GM23338 (cell line): Measurements from ENCODE around the gene GLOD4. TPM values are rescaled to one million over a fixed set of nuclear protein-coding genes. Genes with fewer than 3 reads are reported as not detected.
A peak's percentile ranks its signal among the peaks of the same experiment; 100 is the strongest.

ENCODE experiments used
- ATAC-seq: fragments of 200-7000 bp; cut with Tn5 transposase; 3 replicates; pipeline ENCODE4 v1.9.1; 2020
- DNase-seq: peaks from one replicate; pipeline ENCODE4 v3.0.0-alpha.2; 2015; ENCODE audit warnings: low spot score
- H2AFZ ChIP-seq: fragments of 200-600 bp; sonication (generic); 2 replicates; pipeline ENCODE4 v1.8.0; 2016; ENCODE audit warnings: antibody characterized with exemption, mild to moderate bottlenecking, moderate library complexity
- H3F3A ChIP-seq: fragments of 200-600 bp; sonication (generic); replicated peaks from 2 replicates; pipeline ENCODE4 v1.8.0; 2017; ENCODE audit warnings: antibody characterized with exemption, mixed run types, low read depth
- H3K27ac ChIP-seq: fragments of 200-600 bp; sonication (generic); 2 replicates; pipeline ENCODE4 v1.6.1; 2016; ENCODE audit warnings: low read depth
- H3K27me3 ChIP-seq: fragments of 200-600 bp; sonication (generic); 2 replicates; pipeline ENCODE4 v1.8.0; 2016; ENCODE audit warnings: mild to moderate bottlenecking, mixed run types, moderate library complexity; ENCODE audit not compliant: insufficient read depth
- H3K36me3 ChIP-seq: fragments of 200-600 bp; sonication (generic); 2 replicates; pipeline ENCODE4 v1.8.0; 2016; ENCODE audit warnings: mild to moderate bottlenecking; ENCODE audit not compliant: insufficient read depth
- H3K4me1 ChIP-seq: fragments of 200-600 bp; sonication (generic); 2 replicates; pipeline ENCODE4 v1.8.0; 2016; ENCODE audit warnings: mild to moderate bottlenecking, moderate library complexity; ENCODE audit not compliant: insufficient read depth
- H3K4me2 ChIP-seq: fragments of 200-600 bp; sonication (generic); 2 replicates; pipeline ENCODE4 v1.7.1; 2017; ENCODE audit warnings: mixed run types
- H3K4me3 ChIP-seq: fragments of 200-600 bp; sonication (generic); 2 replicates; pipeline ENCODE4 v1.6.1; 2016; ENCODE audit warnings: mixed run types
- H3K79me2 ChIP-seq: fragments of 200-600 bp; sonication (generic); replicated peaks from 2 replicates; pipeline ENCODE4 v1.8.0; 2017; ENCODE audit warnings: mild to moderate bottlenecking; ENCODE audit not compliant: insufficient read depth
- H3K9me2 ChIP-seq: fragments of 200-600 bp; sonication (generic); 2 replicates; pipeline ENCODE4 v1.8.0; 2017; ENCODE audit not compliant: insufficient read depth
- H4K20me1 ChIP-seq: fragments of 200-600 bp; sonication (generic); replicated peaks from 2 replicates; pipeline ENCODE4 v1.8.0; 2017; ENCODE audit warnings: mild to moderate bottlenecking; ENCODE audit not compliant: insufficient read depth
- H3K27ac Mint-ChIP-seq: 2 replicates; pipeline ENCODE4 v1.8.0; 2020; ENCODE audit warnings: inconsistent platforms, mild to moderate bottlenecking, moderate library complexity, mixed read lengths
- H3K27me3 Mint-ChIP-seq: 3 replicates; pipeline ENCODE4 v1.8.0; 2022; ENCODE audit warnings: low read depth, mild to moderate bottlenecking, moderate library complexity, mixed read lengths, inconsistent platforms; ENCODE audit not compliant: insufficient read depth, poor library complexity
- H3K36me3 Mint-ChIP-seq: 3 replicates; pipeline ENCODE4 v1.8.0; 2021; ENCODE audit warnings: low read depth, mild to moderate bottlenecking, inconsistent platforms, moderate library complexity, mixed read lengths
- H3K4me1 Mint-ChIP-seq: 3 replicates; pipeline ENCODE4 v1.8.0; 2020; ENCODE audit warnings: mild to moderate bottlenecking, inconsistent platforms, mixed read lengths
- H3K4me3 Mint-ChIP-seq: 3 replicates; pipeline ENCODE4 v1.8.0; 2021; ENCODE audit warnings: moderate library complexity, mild to moderate bottlenecking, inconsistent platforms, mixed read lengths
- H3K9me3 Mint-ChIP-seq: 3 replicates; pipeline ENCODE4 v1.8.0; 2020; ENCODE audit warnings: moderate library complexity, mild to moderate bottlenecking, inconsistent platforms, mixed read lengths
- CREB1 ChIP-seq: fragments of 250-450 bp; sonication (Bioruptor Pico); IDR thresholded peaks from 2 replicates; pipeline ENCODE4 v1.5.0; 2020; ENCODE audit warnings: low read depth, mild to moderate bottlenecking, moderate library complexity
- EZH2 ChIP-seq: fragments of 200-600 bp; sonication (generic); IDR thresholded peaks from one replicate; pipeline ENCODE4 v1.8.0; 2017; ENCODE audit warnings: antibody characterized with exemption, mild to moderate bottlenecking, low read depth; ENCODE audit not compliant: unreplicated experiment
- EZH2phosphoT487 ChIP-seq: fragments of 200-600 bp; sonication (generic); IDR thresholded peaks from one replicate; pipeline ENCODE4 v1.8.1; 2018; ENCODE audit warnings: antibody characterized with exemption; ENCODE audit not compliant: unreplicated experiment
- NANOG ChIP-seq: IDR thresholded peaks from 2 replicates; pipeline ENCODE4 v1.6.1; 2016; ENCODE audit warnings: antibody characterized with exemption, borderline replicate concordance
- POLR2AphosphoS5 ChIP-seq: IDR thresholded peaks from 2 replicates; pipeline ENCODE4 v1.6.1; 2016; ENCODE audit warnings: antibody characterized with exemption, low read depth
- STAT1 ChIP-seq: IDR thresholded peaks from one replicate; pipeline ENCODE4 v1.6.1; 2016; ENCODE audit warnings: antibody characterized with exemption; ENCODE audit not compliant: unreplicated experiment
- ZNF114 ChIP-seq: fragments of 250-450 bp; sonication (Bioruptor Pico); IDR thresholded peaks from 2 replicates; pipeline ENCODE4 v1.5.0; 2020; ENCODE audit warnings: mild to moderate bottlenecking, moderate library complexity
- ZNF331 ChIP-seq: fragments of 250-450 bp; sonication (Bioruptor Pico); IDR thresholded peaks from 2 replicates; pipeline ENCODE4 v1.5.0; 2020; ENCODE audit warnings: low read depth, mild to moderate bottlenecking, moderate library complexity
- polyA plus RNA-seq: library from polyadenylated mRNA; unstranded; fragments of >200 nt; fragmentation: Nextera tagmentation; extraction: Ambion mirVana; gene quantifications from 2 replicates; pipeline ENCODE4 v1.2.1, GENCODE V29; 2016
- total RNA-seq: library from RNA; depleted of rRNA; stranded (reverse); fragments of >200 nt; shearing (Covaris generic); gene quantifications from 2 replicates; pipeline ENCODE4 v1.2.3, GENCODE V29; 2014
- TF ChIP-seq, protein P1 (sequence below): IDR thresholded peaks from one replicate; pipeline ENCODE4 v1.6.1; 2018; ENCODE audit warnings: antibody characterized with exemption; ENCODE audit not compliant: unreplicated experiment
- TF ChIP-seq, protein P2 (sequence below): IDR thresholded peaks from 2 replicates; pipeline ENCODE4 v1.6.1; 2016; ENCODE audit warnings: antibody characterized with exemption

Gene GLOD4
- total and polyA plus RNA-seq, 2 experiments from 2014 or later, result 120 to 122 TPM

GRCh38 chr17:797236-797840, 15.3 kb upstream of the GLOD4 start (continued):
- TF ChIP-seq, protein P1, sequence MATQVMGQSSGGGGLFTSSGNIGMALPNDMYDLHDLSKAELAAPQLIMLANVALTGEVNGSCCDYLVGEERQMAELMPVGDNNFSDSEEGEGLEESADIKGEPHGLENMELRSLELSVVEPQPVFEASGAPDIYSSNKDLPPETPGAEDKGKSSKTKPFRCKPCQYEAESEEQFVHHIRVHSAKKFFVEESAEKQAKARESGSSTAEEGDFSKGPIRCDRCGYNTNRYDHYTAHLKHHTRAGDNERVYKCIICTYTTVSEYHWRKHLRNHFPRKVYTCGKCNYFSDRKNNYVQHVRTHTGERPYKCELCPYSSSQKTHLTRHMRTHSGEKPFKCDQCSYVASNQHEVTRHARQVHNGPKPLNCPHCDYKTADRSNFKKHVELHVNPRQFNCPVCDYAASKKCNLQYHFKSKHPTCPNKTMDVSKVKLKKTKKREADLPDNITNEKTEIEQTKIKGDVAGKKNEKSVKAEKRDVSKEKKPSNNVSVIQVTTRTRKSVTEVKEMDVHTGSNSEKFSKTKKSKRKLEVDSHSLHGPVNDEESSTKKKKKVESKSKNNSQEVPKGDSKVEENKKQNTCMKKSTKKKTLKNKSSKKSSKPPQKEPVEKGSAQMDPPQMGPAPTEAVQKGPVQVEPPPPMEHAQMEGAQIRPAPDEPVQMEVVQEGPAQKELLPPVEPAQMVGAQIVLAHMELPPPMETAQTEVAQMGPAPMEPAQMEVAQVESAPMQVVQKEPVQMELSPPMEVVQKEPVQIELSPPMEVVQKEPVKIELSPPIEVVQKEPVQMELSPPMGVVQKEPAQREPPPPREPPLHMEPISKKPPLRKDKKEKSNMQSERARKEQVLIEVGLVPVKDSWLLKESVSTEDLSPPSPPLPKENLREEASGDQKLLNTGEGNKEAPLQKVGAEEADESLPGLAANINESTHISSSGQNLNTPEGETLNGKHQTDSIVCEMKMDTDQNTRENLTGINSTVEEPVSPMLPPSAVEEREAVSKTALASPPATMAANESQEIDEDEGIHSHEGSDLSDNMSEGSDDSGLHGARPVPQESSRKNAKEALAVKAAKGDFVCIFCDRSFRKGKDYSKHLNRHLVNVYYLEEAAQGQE, result no peak
- TF ChIP-seq EZH2phosphoT487 (no peak), CREB1 (CRISPR knock-in tag) (no peak), ZNF331 (CRISPR knock-in tag) (no peak)

- H3K9me3 Mint-ChIP-seq, result no peaks in the 10 kb centered on the region; the same call in 2 of the 3 replicates
- H2AFZ ChIP-seq, result no peak overlapping the region
- peaks cover 24% of the 10 kb centered on the region for H3K27me3 Mint-ChIP-seq
- ATAC-seq (no peak), DNase-seq (no peak)
- H3K79me2 ChIP-seq, result no peaks in the 10 kb centered on the region
- no peaks in the 10 kb centered on the region for H3K4me1 ChIP-seq
- TF ChIP-seq CREB1 (CRISPR knock-in tag) (no peak), EZH2 (no peak), POLR2AphosphoS5 (no peak)
- H3K4me1 Mint-ChIP-seq, result peaks cover 12% of the 10 kb centered on the region
- H3K27ac Mint-ChIP-seq, result no peak overlapping the region
- peaks cover 11% of the 10 kb centered on the region for H3F3A ChIP-seq
- no peak overlapping the region for H3K4me3 Mint-ChIP-seq
- no peak overlapping the region for H3K4me2 ChIP-seq
- no peaks in the 10 kb centered on the region; the same call in 1 of the 2 replicates for H3K36me3 ChIP-seq
- peaks cover 5% of the 10 kb centered on the region for H4K20me1 ChIP-seq
- H3K9me2 ChIP-seq, result no peaks in the 10 kb centered on the region
- H3K4me3 ChIP-seq, result no peak overlapping the region
- no peak overlapping the region for H3K27ac ChIP-seq
- H3K27me3 ChIP-seq, result no peaks in the 10 kb centered on the region
- H3K36me3 Mint-ChIP-seq, result peaks cover 25% of the 10 kb centered on the region
These were observed 14.5 kb upstream of the GLOD4 start for GRCh38 chr17:796609-797008.

- ATAC-seq (no peak), DNase-seq (no peak)
- Histone ChIP-seq H3K36me3 (no peaks in the 10 kb centered on the region), H3K4me1 (no peaks in the 10 kb centered on the region), H3K4me3 (no peak overlapping the region), H3F3A (peaks cover 17% of the 10 kb centered on the region), H3K79me2 (no peaks in the 10 kb centered on the region; the same call in 1 of the 2 replicates), H3K27me3 (no peaks in the 10 kb centered on the region), H4K20me1 (peaks cover 5% of the 10 kb centered on the region), H3K9me2 (no peaks in the 10 kb centered on the region), H3K4me2 (no peak overlapping the region), H3K27ac (peak overlapping the region; percentile 5; the same call in 1 of the 2 replicates), H2AFZ (no peak overlapping the region)
- Mint-ChIP-seq H3K36me3 (peaks cover 31% of the 10 kb centered on the region), H3K4me1 (peaks cover 16% of the 10 kb centered on the region), H3K9me3 (no peaks in the 10 kb centered on the region; the same call in 1 of the 3 replicates), H3K4me3 (no peak overlapping the region), H3K27ac (no peak overlapping the region), H3K27me3 (peaks cover 22% of the 10 kb centered on the region)
- no peak for TF ChIP-seq ZNF114 (CRISPR knock-in tag)
- TF ChIP-seq, protein P2, sequence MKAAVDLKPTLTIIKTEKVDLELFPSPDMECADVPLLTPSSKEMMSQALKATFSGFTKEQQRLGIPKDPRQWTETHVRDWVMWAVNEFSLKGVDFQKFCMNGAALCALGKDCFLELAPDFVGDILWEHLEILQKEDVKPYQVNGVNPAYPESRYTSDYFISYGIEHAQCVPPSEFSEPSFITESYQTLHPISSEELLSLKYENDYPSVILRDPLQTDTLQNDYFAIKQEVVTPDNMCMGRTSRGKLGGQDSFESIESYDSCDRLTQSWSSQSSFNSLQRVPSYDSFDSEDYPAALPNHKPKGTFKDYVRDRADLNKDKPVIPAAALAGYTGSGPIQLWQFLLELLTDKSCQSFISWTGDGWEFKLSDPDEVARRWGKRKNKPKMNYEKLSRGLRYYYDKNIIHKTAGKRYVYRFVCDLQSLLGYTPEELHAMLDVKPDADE, result no peak
- no peak for TF ChIP-seq POLR2AphosphoS5
- no peak for TF ChIP-seq STAT1
- TF ChIP-seq EZH2, result no peak
- no peak for TF ChIP-seq NANOG
- TF ChIP-seq ZNF331 (CRISPR knock-in tag), result no peak
These were observed 13.6 kb upstream of the GLOD4 start for GRCh38 chr17:795721-796120.
